Muscle layer of colon (tissue), 2 donors: ENCODE measurements around the gene NCBP2L.

Experiments
- H3K27ac ChIP-seq: one replicate; pipeline ENCODE4 v1.7.0; 2013; ENCODE audit warnings: low read depth, mild to moderate bottlenecking, low read length, moderate library complexity
- H3K27me3 ChIP-seq, 2 donors: one replicate each; pipeline ENCODE4 v1.7.0; 2013; ENCODE audit warnings: low read length in 2 of 2, mild to moderate bottlenecking in 2 of 2; ENCODE audit not compliant: insufficient read depth in 2 of 2, control insufficient read depth in 1 of 2
- H3K36me3 ChIP-seq: one replicate; pipeline ENCODE4 v1.7.0; 2013; ENCODE audit warnings: mild to moderate bottlenecking, low read length; ENCODE audit not compliant: insufficient read depth
- H3K4me1 ChIP-seq: one replicate; pipeline ENCODE4 v1.7.0; 2013; ENCODE audit warnings: mild to moderate bottlenecking, low read length; ENCODE audit not compliant: insufficient read depth
- H3K4me3 ChIP-seq, 2 donors: one replicate each; pipeline ENCODE4 v1.7.0; 2013; ENCODE audit warnings: low read length in 2 of 2, low read depth in 1 of 2, mild to moderate bottlenecking in 1 of 2, moderate library complexity in 1 of 2
- H3K9ac ChIP-seq: one replicate; pipeline ENCODE4 v1.7.0; 2013; ENCODE audit warnings: low read length
- H3K9me3 ChIP-seq: one replicate; pipeline ENCODE4 v1.7.0; 2013; ENCODE audit warnings: mild to moderate bottlenecking, low read length
- donor health status: abdominal sarcoma.
- donor health status: Adenocarcinoma of cecum.

NCBP2L gene

DNA sequence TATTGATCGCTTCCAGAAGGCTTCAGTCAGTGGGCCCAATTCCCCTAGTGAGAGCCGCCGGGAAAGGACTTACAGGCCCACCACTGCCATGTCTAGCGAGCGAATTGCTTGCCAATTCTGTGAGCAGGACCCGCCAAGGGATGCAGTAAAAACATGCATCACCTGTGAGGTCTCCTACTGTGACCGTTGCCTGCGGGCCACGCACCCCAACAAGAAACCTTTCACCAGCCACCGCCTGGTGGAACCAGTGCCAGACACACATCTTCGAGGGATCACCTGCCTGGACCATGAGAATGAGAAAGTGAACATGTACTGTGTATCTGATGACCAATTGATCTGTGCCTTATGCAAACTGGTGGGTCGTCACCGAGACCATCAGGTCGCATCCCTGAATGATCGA, 63.4 kb downstream of the NCBP2L start:
- no peak overlapping the region for H3K4me3 ChIP-seq
- H3K4me1 ChIP-seq = no peaks in the 10 kb centered on the region
- no peaks in the 10 kb centered on the region for H3K9me3 ChIP-seq
- H3K27ac ChIP-seq = no peak overlapping the region
- no peak overlapping the region for H3K9ac ChIP-seq
- H3K36me3 ChIP-seq = peaks cover 8% of the 10 kb centered on the region
- peaks cover 0 to 6% of the 10 kb centered on the region in 2 donors for H3K27me3 ChIP-seq

DNA sequence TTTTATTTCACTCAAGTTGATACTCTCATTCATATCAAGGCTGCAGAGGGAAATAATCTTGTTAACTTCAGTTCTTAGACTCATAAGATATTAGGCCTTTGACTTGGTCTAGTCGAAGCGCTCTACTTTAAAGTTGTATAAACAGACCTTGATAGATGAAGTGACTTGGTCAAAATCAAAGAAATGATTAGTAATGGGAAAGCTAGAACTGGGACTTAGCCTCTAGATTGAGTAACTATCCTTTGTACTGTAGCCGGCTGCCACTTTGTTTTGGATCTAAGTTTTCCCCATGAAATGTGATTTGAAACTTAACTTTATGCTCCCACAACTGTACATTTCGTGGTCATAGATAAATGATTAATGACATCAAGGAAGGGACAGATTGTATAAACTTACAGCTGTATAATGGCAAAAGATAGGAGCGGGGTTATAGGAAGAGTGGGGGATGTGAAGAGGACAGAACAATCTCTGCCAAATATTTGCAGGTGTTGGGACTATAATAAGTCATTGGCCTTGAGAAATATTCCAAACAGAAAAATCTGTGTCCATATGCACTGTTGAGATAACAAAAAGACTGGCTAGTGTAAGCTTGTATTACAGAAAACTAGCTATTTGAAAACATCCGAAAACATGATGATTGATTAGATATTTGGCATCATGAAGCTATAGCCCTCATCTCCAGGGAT, 65.3 kb downstream of the NCBP2L start:
- no peak overlapping the region for H3K9ac ChIP-seq
- H3K27ac ChIP-seq = no peak overlapping the region
- peaks cover 8% of the 10 kb centered on the region for H3K36me3 ChIP-seq
- H3K27me3 ChIP-seq = no peaks in the 10 kb centered on the region
- no peaks in the 10 kb centered on the region for H3K4me1 ChIP-seq
- H3K9me3 ChIP-seq = no peaks in the 10 kb centered on the region
- H3K4me3 ChIP-seq = no peak overlapping the region
